Hematopoietic multipotent progenitor cell treated with erythropoietin and hydrocortisone succinate and interleukin-3 and kit ligand, for 6 days (in vitro differentiated cells): Measurements from ENCODE around the gene REPS2.

Experiments used
- DNase-seq: peaks from one replicate; pipeline ENCODE4 v3.0.0-alpha.2; 2015

The REPS2 gene

GRCh38 chrX:17007134-17007768 is 60.8 kb downstream of the REPS2 start:
- peak; percentile 78 for DNase-seq

GRCh38 chrX:17009856-17010625 is 63.6 kb downstream of the REPS2 start:
- DNase-seq = no peak

GRCh38 chrX:17012465-17012864 is 66.0 kb downstream of the REPS2 start:
- no peak for DNase-seq

GRCh38 chrX:17014216-17014615 is 67.8 kb downstream of the REPS2 start:
- DNase-seq = no peak

GRCh38 chrX:17017134-17017533 is 70.7 kb downstream of the REPS2 start:
- DNase-seq = no peak

- DNase-seq = no peak
Observed at GRCh38 chrX:17020356-17020755, 73.9 kb downstream of the REPS2 start.

- no peak for DNase-seq
Observed at GRCh38 chrX:17020851-17021821, 74.7 kb downstream of the REPS2 start.

- no peak for DNase-seq
Observed at GRCh38 chrX:17021851-17022604, 75.6 kb downstream of the REPS2 start.

- DNase-seq = no peak
Observed at GRCh38 chrX:17023661-17024060, 77.2 kb downstream of the REPS2 start.

- DNase-seq = no peak
Observed at GRCh38 chrX:17024886-17025285, 78.4 kb downstream of the REPS2 start.

GRCh38 chrX:17025621-17026302 is 79.3 kb downstream of the REPS2 start:
- DNase-seq = no peak

- no peak for DNase-seq
Observed at GRCh38 chrX:17027931-17028330, 81.5 kb downstream of the REPS2 start.

- DNase-seq = no peak
Observed at GRCh38 chrX:17028356-17028755, 81.9 kb downstream of the REPS2 start.

GRCh38 chrX:17030092-17030491 is 83.6 kb downstream of the REPS2 start:
- DNase-seq = no peak

- DNase-seq = no peak
Observed at GRCh38 chrX:17030580-17031270, 84.3 kb downstream of the REPS2 start.

GRCh38 chrX:17031827-17032226 is 85.4 kb downstream of the REPS2 start:
- DNase-seq = no peak

- no peak for DNase-seq
Observed at GRCh38 chrX:17032351-17032750, 85.9 kb downstream of the REPS2 start.

- no peak for DNase-seq
Observed at GRCh38 chrX:17033225-17033624, 86.8 kb downstream of the REPS2 start.

GRCh38 chrX:17035111-17035510 is 88.7 kb downstream of the REPS2 start:
- no peak for DNase-seq

- DNase-seq = peak; percentile 11
Observed at GRCh38 chrX:17036171-17036961, 89.9 kb downstream of the REPS2 start.

- DNase-seq = no peak
Observed at GRCh38 chrX:17038277-17038676, 91.8 kb downstream of the REPS2 start.
